Smooth muscle cell (in vitro differentiated cells): ENCODE data around the gene SNAI3. TPM values are rescaled to one million over a fixed set of nuclear protein-coding genes. Genes with fewer than 3 reads are reported as not detected.

Experiments used
- DNase-seq: peaks from one replicate; lab custom pipeline; 2025; ENCODE audit not compliant: unreplicated experiment; lab: John Stamatoyannopoulos, UW
- H2AFZ ChIP-seq: fragments of 200-600 bp; sonication (generic); 2 replicates; pipeline ENCODE4 v1.6.0; 2016; ENCODE audit warnings: antibody characterized with exemption, low read depth, mild to moderate bottlenecking
- H3F3A ChIP-seq: fragments of 200-600 bp; sonication (generic); 2 replicates; pipeline ENCODE4 v1.6.0; 2017; ENCODE audit warnings: antibody characterized with exemption, low read depth
- H3K27ac ChIP-seq: fragments of 200-600 bp; sonication (generic); 2 replicates; pipeline ENCODE4 v1.5.1; 2016; ENCODE audit warnings: low read depth, mild to moderate bottlenecking
- H3K27me3 ChIP-seq: fragments of 200-600 bp; sonication (generic); 2 replicates; pipeline ENCODE4 v1.6.1; 2016; ENCODE audit warnings: low read depth, mild to moderate bottlenecking
- H3K36me3 ChIP-seq: fragments of 200-600 bp; sonication (generic); 2 replicates; pipeline ENCODE4 v1.5.1; 2016; ENCODE audit warnings: low read depth
- H3K4me1 ChIP-seq: fragments of 200-600 bp; sonication (generic); 2 replicates; pipeline ENCODE4 v1.5.1; 2016; ENCODE audit warnings: low read depth
- H3K4me2 ChIP-seq: fragments of 200-600 bp; sonication (generic); 2 replicates; pipeline ENCODE4 v1.6.0; 2016; ENCODE audit warnings: mild to moderate bottlenecking
- H3K4me3 ChIP-seq: fragments of 200-600 bp; sonication (generic); 2 replicates; pipeline ENCODE4 v1.5.1; 2016; ENCODE audit warnings: mild to moderate bottlenecking
- H3K79me2 ChIP-seq: fragments of 200-600 bp; sonication (generic); 2 replicates; pipeline ENCODE4 v1.6.0; 2016; ENCODE audit warnings: low read depth, mild to moderate bottlenecking
- H3K9ac ChIP-seq: fragments of 200-600 bp; sonication (generic); 2 replicates; pipeline ENCODE4 v1.6.0; 2016; ENCODE audit warnings: low read depth
- H3K9me3 ChIP-seq: fragments of 200-600 bp; sonication (generic); replicated peaks from 2 replicates; pipeline ENCODE4 v1.5.1; 2016; ENCODE audit warnings: low read depth
- H4K20me1 ChIP-seq: fragments of 200-600 bp; sonication (generic); 2 replicates; pipeline ENCODE4 v1.6.0; 2016; ENCODE audit warnings: low read depth
- CTCF ChIP-seq: fragments of 200-600 bp; sonication (generic); IDR thresholded peaks from 2 replicates; pipeline ENCODE4 v1.5.1; 2017; ENCODE audit warnings: borderline replicate concordance, mild to moderate bottlenecking, antibody characterized with exemption; ENCODE audit not compliant: insufficient read depth, poor library complexity, severe bottlenecking
- WGBS: methylation state at CpG from one replicate; pipeline ENCODE4 v1.1.7; 2016; ENCODE audit warnings: low lambda C conversion rate; 5-methylcytosine and 5-hydroxymethylcytosine counted together
- polyA plus RNA-seq: library from polyadenylated mRNA; unstranded; fragments of >200 nt; fragmentation: Nextera tagmentation; extraction: Ambion mirVana; gene quantifications from 2 replicates; pipeline ENCODE4 v1.2.1, GENCODE V29; 2016
- total RNA-seq: library from RNA; depleted of rRNA; stranded (reverse); fragments of >200 nt; gene quantifications from 2 replicates; pipeline ENCODE4 v1.2.3, GENCODE V29; 2014

The SNAI3 gene
- total and polyA plus RNA-seq, 2 experiments from 2014 or later = 0.22 to 1.4 TPM

DNA sequence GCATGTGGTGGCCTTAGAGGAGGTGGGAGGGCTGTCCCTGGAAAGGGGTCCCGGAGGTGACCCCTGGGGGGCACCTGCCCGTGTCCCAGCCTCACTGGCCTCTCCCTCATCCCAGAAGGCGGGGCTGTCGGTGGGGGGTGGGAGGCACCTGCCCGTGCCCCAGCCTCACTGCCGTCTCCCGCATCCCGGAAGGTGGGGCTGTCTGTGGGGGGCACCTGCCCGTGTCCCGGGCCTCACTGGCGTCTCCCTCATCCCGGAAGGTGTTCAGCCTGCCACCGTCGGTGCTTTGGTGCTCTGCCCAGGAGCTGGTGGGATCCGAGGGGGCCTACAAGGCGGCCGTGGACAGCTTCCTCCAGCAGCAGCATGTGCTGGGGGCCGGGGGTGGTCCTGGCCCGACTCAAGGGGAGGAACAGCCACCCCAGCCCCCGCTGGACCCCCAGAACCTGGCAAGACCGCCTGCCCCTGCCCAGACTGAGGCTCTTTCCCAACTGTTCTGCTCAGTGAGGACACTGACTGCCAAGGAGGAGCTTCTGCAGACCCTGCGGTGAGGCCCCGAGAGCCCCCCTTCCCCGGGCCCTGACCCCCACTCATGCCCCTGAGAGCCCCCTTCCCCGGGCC, 26.2 kb upstream of the SNAI3 start:
- Histone ChIP-seq H3K79me2 (peaks cover 7% of the 10 kb centered on the region), H3K36me3 (peaks cover 2% of the 10 kb centered on the region)

GRCh38 chr16:88711750-88712340, 25.5 kb upstream of the SNAI3 start:
- H3K4me3 ChIP-seq = no peak overlapping the region
- H3K27ac ChIP-seq = no peak overlapping the region
- H3K36me3 ChIP-seq = no peaks in the 10 kb centered on the region
- H4K20me1 ChIP-seq = peaks cover 21% of the 10 kb centered on the region
- no peak for DNase-seq
- no peak overlapping the region for H3K4me2 ChIP-seq
- no peak for TF ChIP-seq CTCF
- H3K9ac ChIP-seq = no peak overlapping the region
- H3K27me3 ChIP-seq = no peaks in the 10 kb centered on the region
- no peaks in the 10 kb centered on the region for H3F3A ChIP-seq
- 96% methylated on average over 17 of the region's 18 CpGs for WGBS
- H2AFZ ChIP-seq = no peak overlapping the region
- H3K9me3 ChIP-seq = no peaks in the 10 kb centered on the region
- H3K4me1 ChIP-seq = peaks cover 7% of the 10 kb centered on the region
- peaks cover 13% of the 10 kb centered on the region for H3K79me2 ChIP-seq

More for the DNA sequence above, 26.2 kb upstream of the SNAI3 start:
- Histone ChIP-seq H3K4me3 (no peak overlapping the region), H3K9ac (no peak overlapping the region), H3K27ac (no peak overlapping the region), H3K4me1 (peaks cover 1% of the 10 kb centered on the region), H3F3A (no peaks in the 10 kb centered on the region), H3K9me3 (no peaks in the 10 kb centered on the region), H3K4me2 (no peak overlapping the region), H3K27me3 (no peaks in the 10 kb centered on the region), H2AFZ (no peak overlapping the region), H4K20me1 (peaks cover 24% of the 10 kb centered on the region)
- no peak for TF ChIP-seq CTCF
- no peak for DNase-seq
- WGBS = 91% methylated on average over 19 of the region's 25 CpGs

GRCh38 chr16:88710556-88710955, 24.2 kb upstream of the SNAI3 start:
- TF ChIP-seq CTCF = no peak
- Histone ChIP-seq H4K20me1 (peaks cover 21% of the 10 kb centered on the region), H3K4me2 (no peak overlapping the region), H2AFZ (no peak overlapping the region), H3K9ac (no peak overlapping the region), H3K27me3 (no peaks in the 10 kb centered on the region), H3K9me3 (no peaks in the 10 kb centered on the region), H3K36me3 (no peaks in the 10 kb centered on the region), H3K4me1 (peaks cover 7% of the 10 kb centered on the region), H3K79me2 (peaks cover 19% of the 10 kb centered on the region), H3F3A (no peaks in the 10 kb centered on the region), H3K4me3 (no peak overlapping the region), H3K27ac (no peak overlapping the region)
- DNase-seq = no peak
- WGBS = 89% methylated on average over 16 of the region's 16 CpGs
